ENCODE data around the gene RAVER2. TPM values are rescaled to one million over a fixed set of nuclear protein-coding genes. Genes with fewer than 3 reads are reported as not detected.
"Not testable (repeated sequence)": the region's sequence is repeated elsewhere in the genome, so short reads cannot be mapped to it uniquely, and the experiment has no call there.

RAVER2 gene
- polyA plus RNA-seq, 1 experiment = 5.5 TPM

- Histone ChIP-seq H3K27ac (ENCODE audit: low read depth, low read length) (no peak overlapping the region), H3K9me3 (ENCODE audit: control insufficient read depth, insufficient read depth, low read length) (no peaks in the 10 kb centered on the region), H3K27me3 (ENCODE audit: control insufficient read depth, insufficient read depth, low read length) (no peaks in the 10 kb centered on the region), H3K4me3 (ENCODE audit: low read depth, low read length) (no peak overlapping the region)
- CTCF ChIA-PET = no interaction called here
- DNase-seq (ENCODE audit: low read depth, low spot score) = no peak
- POLR2A ChIA-PET = no interaction called here
- no peak for TF ChIP-seq CTCF (IDR thresholded peaks at IDR 0.05; ENCODE audit: low read depth, low read length)
Observed at GRCh38 chr1:64701886-64702285, 43.0 kb upstream of the RAVER2 start.

- H3K9me3 ChIP-seq (ENCODE audit: control insufficient read depth, insufficient read depth, low read length); H3K4me3 ChIP-seq (ENCODE audit: low read depth, low read length); H3K27me3 ChIP-seq (ENCODE audit: control insufficient read depth, insufficient read depth, low read length); H3K27ac ChIP-seq (ENCODE audit: low read depth, low read length); POLR2A ChIA-PET; DNase-seq (ENCODE audit: low read depth, low spot score): not testable (repeated sequence)
- CTCF ChIA-PET = interaction anchor here (0.6 kb wide), 1 partner anchor 122 kb away, joined by 3 read pairs; no protein-coding TSS in a partner anchor
Observed at GRCh38 chr1:64702670-64703069, 42.2 kb upstream of the RAVER2 start.

GRCh38 chr1:64703600-64703999 lies 41.3 kb upstream of the RAVER2 start:
- no peaks in the 10 kb centered on the region for H3K9me3 ChIP-seq (ENCODE audit: control insufficient read depth, insufficient read depth, low read length)
- H3K27ac ChIP-seq (ENCODE audit: low read depth, low read length) = no peak overlapping the region
- no peak overlapping the region for H3K4me3 ChIP-seq (ENCODE audit: low read depth, low read length)
- ChIA-PET POLR2A (no interaction called here), CTCF (interaction anchor here (0.5 to 0.6 kb wide), 2 partner anchors 115 to 316 kb away, joined by 4 to 7 read pairs; no protein-coding TSS in a partner anchor)
- DNase-seq (ENCODE audit: low read depth, low spot score) = no peak
- H3K27me3 ChIP-seq (ENCODE audit: control insufficient read depth, insufficient read depth, low read length) = no peaks in the 10 kb centered on the region
- no peak for TF ChIP-seq CTCF (IDR thresholded peaks at IDR 0.05; ENCODE audit: low read depth, low read length)

GRCh38 chr1:64705591-64705990 lies 39.3 kb upstream of the RAVER2 start:
- no peak for TF ChIP-seq CTCF (IDR thresholded peaks at IDR 0.05; ENCODE audit: low read depth, low read length)
- ChIA-PET CTCF (no interaction called here), POLR2A (no interaction called here)
- H3K4me3 ChIP-seq (ENCODE audit: low read depth, low read length) = no peak overlapping the region
- no peaks in the 10 kb centered on the region for H3K27me3 ChIP-seq (ENCODE audit: control insufficient read depth, insufficient read depth, low read length)
- no peaks in the 10 kb centered on the region for H3K9me3 ChIP-seq (ENCODE audit: control insufficient read depth, insufficient read depth, low read length)
- no peak for DNase-seq (ENCODE audit: low read depth, low spot score)
- no peak overlapping the region for H3K27ac ChIP-seq (ENCODE audit: low read depth, low read length)

GRCh38 chr1:64711266-64711665 lies 33.6 kb upstream of the RAVER2 start:
- peaks cover 2% of the 10 kb centered on the region for H3K27me3 ChIP-seq (ENCODE audit: control insufficient read depth, insufficient read depth, low read length)
- H3K9me3 ChIP-seq (ENCODE audit: control insufficient read depth, insufficient read depth, low read length) = no peaks in the 10 kb centered on the region
- DNase-seq (ENCODE audit: low read depth, low spot score) = no peak
- ChIA-PET CTCF (no interaction called here), POLR2A (no interaction called here)
- TF ChIP-seq CTCF (IDR thresholded peaks at IDR 0.05; ENCODE audit: low read depth, low read length) = no peak
- no peak overlapping the region for H3K4me3 ChIP-seq (ENCODE audit: low read depth, low read length)
- no peak overlapping the region for H3K27ac ChIP-seq (ENCODE audit: low read depth, low read length)

- no peak overlapping the region for H3K4me3 ChIP-seq (ENCODE audit: low read depth, low read length)
- peaks cover 2% of the 10 kb centered on the region for H3K27me3 ChIP-seq (ENCODE audit: control insufficient read depth, insufficient read depth, low read length)
- no peak for DNase-seq (ENCODE audit: low read depth, low spot score)
- no peak for TF ChIP-seq CTCF (IDR thresholded peaks at IDR 0.05; ENCODE audit: low read depth, low read length)
- H3K27ac ChIP-seq (ENCODE audit: low read depth, low read length) = no peak overlapping the region
- POLR2A ChIA-PET = no interaction called here
- CTCF ChIA-PET = interaction anchor here (0.8 kb wide), 1 partner anchor 327 kb away, joined by 3 read pairs; no protein-coding TSS in a partner anchor
- H3K9me3 ChIP-seq (ENCODE audit: control insufficient read depth, insufficient read depth, low read length) = no peaks in the 10 kb centered on the region
Observed at GRCh38 chr1:64712049-64712448, 32.8 kb upstream of the RAVER2 start.

All from AG04450 (cell line).